Measurements from ENCODE around the gene PKHD1. TPM values are rescaled to one million over a fixed set of nuclear protein-coding genes. Genes with fewer than 3 reads are reported as not detected.

PKHD1 gene
- total and polyA plus RNA-seq, 2 donors (not counting 1 experiment from before 2014, with no cell fraction given), result not detected

DNA sequence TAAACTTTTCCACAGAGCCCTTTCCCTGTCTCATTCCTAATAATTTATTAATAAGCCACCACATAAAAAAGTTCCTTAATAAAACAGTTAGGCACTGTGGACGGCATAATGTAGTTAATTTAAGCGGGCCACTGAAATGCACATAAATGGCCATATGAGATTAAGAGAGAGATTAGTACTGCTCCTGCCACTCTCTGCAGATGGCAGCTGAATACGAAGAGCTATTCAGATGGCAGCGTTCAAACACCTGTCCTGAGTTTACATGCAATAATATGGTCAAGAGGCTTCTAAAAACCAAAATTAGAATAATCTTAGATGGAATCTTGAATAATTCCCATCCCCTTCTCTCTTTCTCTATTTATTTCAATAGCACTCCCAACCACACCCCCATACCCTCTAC is 461.8 kb downstream of the PKHD1 start:
- no peak overlapping the region for H3K27ac ChIP-seq (ENCODE audit: low read length in 2 of 2)
- ChIA-PET POLR2A (no interaction called here), CTCF (no interaction called here)
- no peak overlapping the region for H3K4me2 ChIP-seq (replicated peaks; ENCODE audit: low read depth, low read length, poor library complexity, severe bottlenecking)
- H2AFZ ChIP-seq (ENCODE audit: insufficient read depth, low read depth, low read length, poor library complexity, severe bottlenecking), result no peak overlapping the region
- H3K9me3 Mint-ChIP-seq (ENCODE audit: insufficient read depth), result peaks cover 2% of the 10 kb centered on the region
- intact Hi-C loops (cut with micrococcal nuclease), result no loop called here
- no peak overlapping the region for H3K4me3 Mint-ChIP-seq
- no peaks in the 10 kb centered on the region for H3K4me1 Mint-ChIP-seq
- H3K27ac Mint-ChIP-seq, result no peak overlapping the region
- TF ChIP-seq, protein P1, sequence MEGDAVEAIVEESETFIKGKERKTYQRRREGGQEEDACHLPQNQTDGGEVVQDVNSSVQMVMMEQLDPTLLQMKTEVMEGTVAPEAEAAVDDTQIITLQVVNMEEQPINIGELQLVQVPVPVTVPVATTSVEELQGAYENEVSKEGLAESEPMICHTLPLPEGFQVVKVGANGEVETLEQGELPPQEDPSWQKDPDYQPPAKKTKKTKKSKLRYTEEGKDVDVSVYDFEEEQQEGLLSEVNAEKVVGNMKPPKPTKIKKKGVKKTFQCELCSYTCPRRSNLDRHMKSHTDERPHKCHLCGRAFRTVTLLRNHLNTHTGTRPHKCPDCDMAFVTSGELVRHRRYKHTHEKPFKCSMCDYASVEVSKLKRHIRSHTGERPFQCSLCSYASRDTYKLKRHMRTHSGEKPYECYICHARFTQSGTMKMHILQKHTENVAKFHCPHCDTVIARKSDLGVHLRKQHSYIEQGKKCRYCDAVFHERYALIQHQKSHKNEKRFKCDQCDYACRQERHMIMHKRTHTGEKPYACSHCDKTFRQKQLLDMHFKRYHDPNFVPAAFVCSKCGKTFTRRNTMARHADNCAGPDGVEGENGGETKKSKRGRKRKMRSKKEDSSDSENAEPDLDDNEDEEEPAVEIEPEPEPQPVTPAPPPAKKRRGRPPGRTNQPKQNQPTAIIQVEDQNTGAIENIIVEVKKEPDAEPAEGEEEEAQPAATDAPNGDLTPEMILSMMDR (IDR thresholded peaks at IDR 0.05), result no peak
- TF ChIP-seq EZH2 (IDR thresholded peaks at IDR 0.05; ENCODE audit: borderline replicate concordance, insufficient read depth, low read depth, low read length, poor library complexity, severe bottlenecking), result no peak
- no peak overlapping the region for H3K4me3 ChIP-seq (ENCODE audit: control extremely low read depth in 1 of 5, extremely low read depth in 1 of 5, insufficient read depth in 1 of 5, low read depth in 2 of 5, low read length in 4 of 5)
- no peaks in the 10 kb centered on the region for H3K27me3 Mint-ChIP-seq
- H3K36me3 ChIP-seq (replicated peaks in 1 of 2; ENCODE audit: control extremely low read depth in 1 of 2, control insufficient read depth in 1 of 2, extremely low read depth in 1 of 2, insufficient read depth in 2 of 2, low read length in 1 of 2), result no peaks in the 10 kb centered on the region
- H3K27me3 ChIP-seq (replicated peaks in 1 of 4; ENCODE audit: control extremely low read depth in 1 of 4, control insufficient read depth in 3 of 4, insufficient read depth in 4 of 4, low read length in 3 of 4), result no peaks in the 10 kb centered on the region
- no peak for DNase-seq
- H3K9ac ChIP-seq (ENCODE audit: low read length), result no peak overlapping the region
- no peaks in the 10 kb centered on the region for H3K9me3 ChIP-seq (ENCODE audit: control extremely low read depth in 1 of 3, control insufficient read depth in 2 of 3, insufficient read depth in 1 of 3, low read length in 2 of 3)
- no peaks in the 10 kb centered on the region for H4K20me1 ChIP-seq (ENCODE audit: control insufficient read depth, insufficient read depth, low read length, poor library complexity, severe bottlenecking)
- H3K79me2 ChIP-seq (ENCODE audit: control insufficient read depth, insufficient read depth, low read length), result no peaks in the 10 kb centered on the region
- no peak for ATAC-seq (ENCODE audit: low read depth)
- no peaks in the 10 kb centered on the region for H3K4me1 ChIP-seq (ENCODE audit: control insufficient read depth in 2 of 2, insufficient read depth in 2 of 2, low read length in 2 of 2)
- WGBS (ENCODE audit: insufficient coverage), result no CpG with 5 or more reads among the region's 4 CpGs

GRCh38 chr6:51620971-51621370 is 466.4 kb downstream of the PKHD1 start:
- H3K4me1 ChIP-seq (ENCODE audit: control insufficient read depth in 2 of 2, insufficient read depth in 2 of 2, low read length in 2 of 2), result no peaks in the 10 kb centered on the region
- TF ChIP-seq, protein P1 (IDR thresholded peaks at IDR 0.05), result no peak
- no peak for TF ChIP-seq EZH2 (IDR thresholded peaks at IDR 0.05; ENCODE audit: borderline replicate concordance, insufficient read depth, low read depth, low read length, poor library complexity, severe bottlenecking)
- CTCF ChIA-PET, result no interaction called here
- POLR2A ChIA-PET, result no interaction called here
- Mint-ChIP-seq H3K4me1 (no peaks in the 10 kb centered on the region), H3K9me3 (ENCODE audit: insufficient read depth) (no peaks in the 10 kb centered on the region), H3K4me3 (no peak overlapping the region), H3K27ac (no peak overlapping the region), H3K27me3 (no peaks in the 10 kb centered on the region)
- ATAC-seq (ENCODE audit: low read depth) (no peak), DNase-seq (no peak)
- no peak overlapping the region for H3K9ac ChIP-seq (ENCODE audit: low read length)
- H3K9me3 ChIP-seq (ENCODE audit: control extremely low read depth in 1 of 3, control insufficient read depth in 2 of 3, insufficient read depth in 1 of 3, low read length in 2 of 3), result no peaks in the 10 kb centered on the region
- no peaks in the 10 kb centered on the region for H3K36me3 ChIP-seq (replicated peaks in 1 of 2; ENCODE audit: control extremely low read depth in 1 of 2, control insufficient read depth in 1 of 2, extremely low read depth in 1 of 2, insufficient read depth in 2 of 2, low read length in 1 of 2)
- no peak overlapping the region for H2AFZ ChIP-seq (ENCODE audit: insufficient read depth, low read depth, low read length, poor library complexity, severe bottlenecking)
- H3K79me2 ChIP-seq (ENCODE audit: control insufficient read depth, insufficient read depth, low read length), result no peaks in the 10 kb centered on the region
- H3K27ac ChIP-seq (ENCODE audit: low read length in 2 of 2), result no peak overlapping the region
- no peak overlapping the region for H3K4me3 ChIP-seq (ENCODE audit: control extremely low read depth in 1 of 5, extremely low read depth in 1 of 5, insufficient read depth in 1 of 5, low read depth in 2 of 5, low read length in 4 of 5)
- intact Hi-C loops (cut with micrococcal nuclease), result no loop called here
- H3K4me2 ChIP-seq (replicated peaks; ENCODE audit: low read depth, low read length, poor library complexity, severe bottlenecking), result no peak overlapping the region
- no peaks in the 10 kb centered on the region for H3K27me3 ChIP-seq (replicated peaks in 1 of 4; ENCODE audit: control extremely low read depth in 1 of 4, control insufficient read depth in 3 of 4, insufficient read depth in 4 of 4, low read length in 3 of 4)
- no CpG with 5 or more reads among the region's 1 CpG for WGBS (ENCODE audit: insufficient coverage)
- no peaks in the 10 kb centered on the region for H4K20me1 ChIP-seq (ENCODE audit: control insufficient read depth, insufficient read depth, low read length, poor library complexity, severe bottlenecking)

Data from B cell (primary cell).